CD14-positive monocyte (primary cell): ENCODE measurements around the gene EVA1C. TPM values are rescaled to one million over a fixed set of nuclear protein-coding genes. Genes with fewer than 3 reads are reported as not detected.
"Not testable (repeated sequence)": the region's sequence is repeated elsewhere in the genome, so short reads cannot be mapped to it uniquely, and the experiment has no call there.

Source experiments
- DNase-seq, 3 donors: peaks; one replicate each; pipeline ENCODE4 v3.0.0-alpha.2; 2011 to 2022
- H2AFZ ChIP-seq: 2 replicates; pipeline ENCODE4 v1.6.0; 2012; ENCODE audit warnings: mild to moderate bottlenecking, low read depth, low read length, inconsistent platforms; ENCODE audit not compliant: insufficient read depth, poor library complexity, severe bottlenecking
- H3K27ac ChIP-seq, 2 donors: 1 replicate in 1 of 2; 2 replicates in 1 of 2; pipeline ENCODE4 v1.5.1; 2012 to 2013; ENCODE audit warnings: low read length in 2 of 2, control low read depth in 1 of 2, inconsistent platforms in 1 of 2, low read depth in 1 of 2, mild to moderate bottlenecking in 1 of 2
- H3K27me3 ChIP-seq, 2 donors: one replicate each; pipeline versions ENCODE4 v1.6.0 to v1.6.1; 2011 to 2013; ENCODE audit warnings: low read length in 2 of 2; ENCODE audit not compliant: control insufficient read depth in 2 of 2, insufficient read depth in 2 of 2
- H3K36me3 ChIP-seq, 2 donors: replicated peaks in 1 of 2; 1 replicate in 1 of 2; 2 replicates in 1 of 2; pipeline versions ENCODE4 v1.5.1 to v1.6.1; 2012 to 2013; ENCODE audit warnings: low read length in 2 of 2, control low read depth in 1 of 2, inconsistent platforms in 1 of 2, mild to moderate bottlenecking in 1 of 2; ENCODE audit not compliant: insufficient read depth in 2 of 2, control insufficient read depth in 1 of 2
- H3K4me1 ChIP-seq, 2 donors: 1 replicate in 1 of 2; 2 replicates in 1 of 2; pipeline versions ENCODE4 v1.5.1 to v1.6.1; 2012 to 2013; ENCODE audit warnings: low read length in 2 of 2, control low read depth in 1 of 2, inconsistent platforms in 1 of 2, mild to moderate bottlenecking in 1 of 2, moderate library complexity in 1 of 2; ENCODE audit not compliant: insufficient read depth in 2 of 2, control insufficient read depth in 1 of 2
- H3K4me2 ChIP-seq: replicated peaks from 2 replicates; pipeline ENCODE3; 2012; ENCODE audit warnings: low read length, moderate library complexity, mild to moderate bottlenecking; ENCODE audit not compliant: poor library complexity, severe bottlenecking; ENCODE audit errors: extremely low read depth
- H3K4me3 ChIP-seq, 3 experiments: fragments of 200-600 bp in 1 of 3; sonication (generic) in 1 of 3; replicated peaks in 1 of 3; 1 replicate in 2 of 3; 2 replicates in 1 of 3; pipeline ENCODE4 v1.5.1; 2011 to 2013; ENCODE audit warnings: low read length in 3 of 3, mild to moderate bottlenecking in 3 of 3, control low read depth in 2 of 3, low read depth in 2 of 3, inconsistent platforms in 1 of 3, moderate library complexity in 1 of 3
- H3K79me2 ChIP-seq: 2 replicates; pipeline ENCODE4 v1.6.0; 2012; ENCODE audit warnings: mild to moderate bottlenecking, control low read depth, inconsistent platforms, low read length, moderate library complexity; ENCODE audit not compliant: insufficient read depth
- H3K9ac ChIP-seq: 2 replicates; pipeline ENCODE4 v1.6.0; 2017; ENCODE audit warnings: low read length, mild to moderate bottlenecking; ENCODE audit not compliant: insufficient read depth, poor library complexity, severe bottlenecking
- H3K9me3 ChIP-seq, 2 donors: replicated peaks in 1 of 2; 1 replicate in 1 of 2; 2 replicates in 1 of 2; pipeline versions ENCODE4 v1.5.1 to v1.6.1; 2012 to 2013; ENCODE audit warnings: low read length in 2 of 2, control low read depth in 1 of 2; ENCODE audit not compliant: control insufficient read depth in 1 of 2, insufficient read depth in 1 of 2
- H4K20me1 ChIP-seq: 2 replicates; pipeline ENCODE4 v1.6.0; 2012; ENCODE audit warnings: mild to moderate bottlenecking, low read length, control low read depth, moderate library complexity; ENCODE audit not compliant: insufficient read depth
- H3K27ac Mint-ChIP-seq, 7 donors: one replicate each; pipeline ENCODE4 v1.8.0; 2020; ENCODE audit warnings: mild to moderate bottlenecking in 7 of 7, mixed read lengths in 7 of 7, moderate library complexity in 6 of 7, inconsistent platforms in 2 of 7
- H3K27me3 Mint-ChIP-seq, 3 donors: one replicate each; pipeline ENCODE4 v1.8.0; 2021 to 2022; ENCODE audit warnings: low read depth in 3 of 3, mild to moderate bottlenecking in 3 of 3, mixed read lengths in 3 of 3, moderate library complexity in 3 of 3, inconsistent platforms in 1 of 3
- H3K36me3 Mint-ChIP-seq, 2 donors: one replicate each; pipeline ENCODE4 v1.8.0; 2020; ENCODE audit warnings: mixed read lengths in 2 of 2, inconsistent platforms in 1 of 2, mild to moderate bottlenecking in 1 of 2
- H3K4me1 Mint-ChIP-seq: one replicate; pipeline ENCODE4 v1.8.0; 2020; ENCODE audit warnings: mild to moderate bottlenecking, mixed read lengths
- H3K4me3 Mint-ChIP-seq, 2 donors: one replicate each; pipeline ENCODE4 v1.8.0; 2020; ENCODE audit warnings: mild to moderate bottlenecking in 2 of 2, mixed read lengths in 2 of 2, moderate library complexity in 1 of 2
- H3K9me3 Mint-ChIP-seq, 7 donors: one replicate each; pipeline ENCODE4 v1.8.0; 2020 to 2022; ENCODE audit warnings: mixed read lengths in 7 of 7, mild to moderate bottlenecking in 6 of 7, moderate library complexity in 6 of 7, inconsistent platforms in 2 of 7
- WGBS: methylation state at CpG from one replicate; pipeline ENCODE4 v1.1.5; 2013; ENCODE audit warnings: missing lambda C conversion rate; ENCODE audit not compliant: insufficient coverage; 5-methylcytosine and 5-hydroxymethylcytosine counted together
- intact Hi-C, 2 donors: fragments of 100-400 bp; cut with micrococcal nuclease; formaldehyde crosslinking; loops; one replicate each; pipeline versions ENCODE4 v1.15.0 to v1.15.1; 2023
- polyA plus RNA-seq, 3 donors: library from polyadenylated mRNA; depleted of rRNA in 1 of 3; unstranded in 2 of 3; stranded (reverse) in 1 of 3; fragments of 300-500 nt in 2 of 3; fragments of >200 nt in 1 of 3; fragmentation: Illumina TruSeq in 2 of 3; gene quantifications; 1 replicate in 2 of 3; 2 replicates in 1 of 3; pipeline ENCODE4 v1.2.3, GENCODE V29; 2012 to 2021
- TF ChIP-seq, protein P1 (sequence below): fragments of 200-600 bp; IDR thresholded peaks from one replicate; pipeline ENCODE4 v1.8.0; 2022; ENCODE audit warnings: antibody characterized with exemption, mild to moderate bottlenecking

EVA1C gene
- polyA plus RNA-seq, 3 donors, result 0.37 to 0.73 (median 0.63) TPM

DNA sequence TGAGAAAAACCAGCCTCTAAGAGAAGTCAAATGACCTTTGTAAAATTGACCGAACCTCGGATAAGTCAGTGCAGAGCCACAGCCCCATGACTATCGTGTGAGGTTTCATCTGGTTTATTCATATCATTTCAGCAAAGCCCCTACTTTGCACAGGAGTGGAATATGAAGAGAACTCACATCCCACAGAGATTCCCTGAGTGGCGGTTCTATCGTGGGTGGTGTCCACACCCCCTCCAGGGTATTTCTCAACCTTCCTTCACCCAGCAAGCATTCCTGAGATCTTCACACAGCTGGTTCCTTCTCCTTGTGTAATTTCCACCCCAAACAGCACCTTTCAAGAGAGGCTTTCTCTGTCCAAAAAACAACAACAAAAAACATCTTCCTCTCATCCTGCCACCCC is 47.5 kb downstream of the EVA1C start:
- no peaks in the 10 kb centered on the region for H4K20me1 ChIP-seq

DNA sequence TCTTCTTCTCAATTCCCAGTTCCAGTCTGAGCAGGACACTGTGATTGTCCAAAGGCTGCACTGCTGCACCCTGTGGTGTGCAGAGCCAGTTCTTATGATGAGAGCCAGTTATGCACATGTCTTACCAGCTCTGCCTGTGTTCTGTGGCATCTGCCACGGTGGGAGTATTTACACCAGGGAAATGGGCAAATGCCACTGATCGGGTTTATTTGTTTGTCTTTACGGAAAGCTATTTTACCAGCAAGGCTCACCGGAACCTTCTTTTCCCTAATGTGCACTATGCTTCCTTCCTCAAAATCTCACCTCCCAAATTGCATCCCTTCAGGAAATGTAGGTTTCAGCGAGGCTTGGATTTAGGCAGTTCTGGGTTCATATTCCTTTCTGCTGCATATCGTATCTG is 49.0 kb downstream of the EVA1C start:
- Histone ChIP-seq H3K27me3 (no peaks in the 10 kb centered on the region), H3K4me3 (no peak overlapping the region), H3K79me2 (no peaks in the 10 kb centered on the region), H3K9ac (no peak overlapping the region), H3K36me3 (no peaks in the 10 kb centered on the region), H2AFZ (no peak overlapping the region), H3K9me3 (peaks cover 0 to 5% of the 10 kb centered on the region in 2 donors), H3K27ac (no peak overlapping the region), H4K20me1 (no peaks in the 10 kb centered on the region), H3K4me1 (no peaks in the 10 kb centered on the region), H3K4me2 (no peak overlapping the region)
- no peak for DNase-seq
- 100% methylated on average over 5 of the region's 6 CpGs for WGBS
- Mint-ChIP-seq H3K4me1 (peaks cover 11% of the 10 kb centered on the region), H3K27me3 (no peaks in the 10 kb centered on the region), H3K4me3 (no peak overlapping the region), H3K36me3 (peaks cover 0 to 5% of the 10 kb centered on the region in 2 donors), H3K27ac (no peak overlapping the region), H3K9me3 (peaks cover 0 to 4% (median 2%) of the 10 kb centered on the region in 7 donors)
- TF ChIP-seq, protein P1, sequence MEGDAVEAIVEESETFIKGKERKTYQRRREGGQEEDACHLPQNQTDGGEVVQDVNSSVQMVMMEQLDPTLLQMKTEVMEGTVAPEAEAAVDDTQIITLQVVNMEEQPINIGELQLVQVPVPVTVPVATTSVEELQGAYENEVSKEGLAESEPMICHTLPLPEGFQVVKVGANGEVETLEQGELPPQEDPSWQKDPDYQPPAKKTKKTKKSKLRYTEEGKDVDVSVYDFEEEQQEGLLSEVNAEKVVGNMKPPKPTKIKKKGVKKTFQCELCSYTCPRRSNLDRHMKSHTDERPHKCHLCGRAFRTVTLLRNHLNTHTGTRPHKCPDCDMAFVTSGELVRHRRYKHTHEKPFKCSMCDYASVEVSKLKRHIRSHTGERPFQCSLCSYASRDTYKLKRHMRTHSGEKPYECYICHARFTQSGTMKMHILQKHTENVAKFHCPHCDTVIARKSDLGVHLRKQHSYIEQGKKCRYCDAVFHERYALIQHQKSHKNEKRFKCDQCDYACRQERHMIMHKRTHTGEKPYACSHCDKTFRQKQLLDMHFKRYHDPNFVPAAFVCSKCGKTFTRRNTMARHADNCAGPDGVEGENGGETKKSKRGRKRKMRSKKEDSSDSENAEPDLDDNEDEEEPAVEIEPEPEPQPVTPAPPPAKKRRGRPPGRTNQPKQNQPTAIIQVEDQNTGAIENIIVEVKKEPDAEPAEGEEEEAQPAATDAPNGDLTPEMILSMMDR, result no peak
- intact Hi-C loops, result no loop called here

More for the DNA sequence above, 47.5 kb downstream of the EVA1C start:
- intact Hi-C loops, result no loop called here
- H3K27me3 ChIP-seq, result no peaks in the 10 kb centered on the region
- peaks cover 0 to 4% (median 2%) of the 10 kb centered on the region in 7 donors for H3K9me3 Mint-ChIP-seq
- H3K27ac Mint-ChIP-seq, result no peak overlapping the region
- H3K79me2 ChIP-seq, result no peaks in the 10 kb centered on the region
- TF ChIP-seq, protein P1, result no peak
- no peak overlapping the region for H3K4me2 ChIP-seq
- no peaks in the 10 kb centered on the region for H3K36me3 ChIP-seq
- H3K4me3 ChIP-seq, result no peak overlapping the region
- H3K4me1 Mint-ChIP-seq, result peaks cover 11% of the 10 kb centered on the region
- H2AFZ ChIP-seq, result no peak overlapping the region
- H3K4me1 ChIP-seq, result no peaks in the 10 kb centered on the region
- WGBS, result 30% methylated on average over 2 of the region's 5 CpGs
- no peaks in the 10 kb centered on the region for H3K27me3 Mint-ChIP-seq
- no peak for DNase-seq
- peaks cover 0 to 5% of the 10 kb centered on the region in 2 donors for H3K9me3 ChIP-seq
- H3K4me3 Mint-ChIP-seq, result no peak overlapping the region
- peaks cover 3% of the 10 kb centered on the region in 2 donors for H3K36me3 Mint-ChIP-seq
- no peak overlapping the region for H3K9ac ChIP-seq
- no peak overlapping the region for H3K27ac ChIP-seq

DNA sequence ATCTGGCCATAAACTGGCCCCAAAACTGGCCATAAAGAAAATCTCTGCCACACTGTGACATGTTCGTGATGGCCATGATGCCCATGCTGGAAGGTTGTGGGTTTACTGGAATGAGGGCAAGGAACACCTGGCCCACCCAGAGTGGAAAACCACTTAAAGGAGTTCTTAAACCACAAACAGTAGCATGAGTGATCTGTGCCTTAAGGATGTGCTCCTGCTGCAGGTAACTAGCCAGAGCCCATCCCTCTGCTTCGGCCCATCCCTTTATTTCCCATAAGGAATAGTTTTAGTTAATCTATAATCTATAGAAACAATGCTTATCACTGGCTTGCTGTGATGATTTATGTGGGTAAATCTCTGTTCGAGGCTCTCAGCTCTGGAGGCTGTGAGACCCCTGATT is 50.1 kb downstream of the EVA1C start:
- H3K9ac ChIP-seq, H3K36me3 ChIP-seq, H3K4me3 Mint-ChIP-seq, H3K27ac Mint-ChIP-seq, H3K4me2 ChIP-seq, H3K27ac ChIP-seq, H4K20me1 ChIP-seq, H3K9me3 Mint-ChIP-seq, DNase-seq, H3K27me3 Mint-ChIP-seq, H3K27me3 ChIP-seq, H3K36me3 Mint-ChIP-seq, H3K79me2 ChIP-seq, H3K4me3 ChIP-seq, H3K4me1 ChIP-seq, H2AFZ ChIP-seq, intact Hi-C loops, H3K9me3 ChIP-seq: not testable (repeated sequence)
- peaks cover 11% of the 10 kb centered on the region for H3K4me1 Mint-ChIP-seq
- no CpG with 5 or more reads among the region's 3 CpGs for WGBS
